ENCODE data around the gene EGR4. TPM values are rescaled to one million over a fixed set of nuclear protein-coding genes. Genes with fewer than 3 reads are reported as not detected.

EGR4 gene
- total RNA-seq, 2 experiments from 2014 or later = 0.14 to 0.17 TPM

- Mint-ChIP-seq H3K27ac (no peak overlapping the region), H3K27me3 (peaks cover 63% of the 10 kb centered on the region), H3K9me3 (no peaks in the 10 kb centered on the region), H3K4me3 (peak overlapping the region; percentile 62), H3K4me1 (ENCODE audit: low read depth) (peaks cover 30% of the 10 kb centered on the region), H3K36me3 (ENCODE audit: low read depth) (no peaks in the 10 kb centered on the region)
- ChIA-PET CTCF (interaction anchor here (0.6 to 3.0 kb wide), 6 partner anchors 44 to 113 kb away, joined by 3 to 14 read pairs (median 5); partner anchors contain the start of genes CCT7 and PRADC1), POLR2A (interaction anchor here (0.8 to 4.9 kb wide), 6 partner anchors 10 to 95 kb away, joined by 3 to 46 read pairs (median 3); partner anchors contain the start of genes ALMS1, CCT7 and PRADC1)
- Histone ChIP-seq H3K36me3 (ENCODE audit: insufficient read depth, low read length) (no peaks in the 10 kb centered on the region), H3K27ac (ENCODE audit: low read depth in 1 of 2, low read length in 2 of 2) (no peak overlapping the region), H3K4me1 (ENCODE audit: insufficient read depth, low read length) (peaks cover 33% of the 10 kb centered on the region), H3K4me3 (ENCODE audit: low read length) (no peak overlapping the region), H3K9me3 (ENCODE audit: control insufficient read depth in 1 of 2, insufficient read depth in 1 of 2, low read length in 2 of 2) (peaks cover 4 to 21% of the 10 kb centered on the region in 2 experiments), H3K27me3 (ENCODE audit: control insufficient read depth in 1 of 2, insufficient read depth in 2 of 2, low read length in 2 of 2) (peaks cover 36 to 48% of the 10 kb centered on the region in 2 experiments)
- ATAC-seq (ENCODE audit: poor library complexity) = no peak
- peak; percentile 62 for TF ChIP-seq CTCF (IDR thresholded peaks at IDR 0.05)
- intact Hi-C loops (cut with DNase I, micrococcal nuclease) = loop anchor here in 1 of 2 experiments (2.0 to 5.0 kb wide), 4 partner anchors 21 to 97 kb away; partner anchors contain the start of genes ALMS1, CCT7, PRADC1 and SMYD5
- peak in 10 of 14 experiments; percentile 26 to 69 (median 40) for DNase-seq
These were observed 3.1 kb downstream of the EGR4 start for GRCh38 chr2:73290049-73290839.

GRCh38 chr2:73289304-73289703, 4.0 kb downstream of the EGR4 start:
- POLR2A ChIA-PET = interaction anchor here (4.9 kb wide), 1 partner anchor 55 kb away, joined by 46 read pairs; the partner anchor contains the start of genes CCT7 and PRADC1

More at GRCh38 chr2:73289304-73289703, 4.0 kb downstream of the EGR4 start:
- Histone ChIP-seq H3K4me3 (ENCODE audit: low read length) (no peak overlapping the region), H3K27ac (ENCODE audit: low read depth in 1 of 2, low read length in 2 of 2) (no peak overlapping the region), H3K36me3 (ENCODE audit: insufficient read depth, low read length) (no peaks in the 10 kb centered on the region), H3K27me3 (ENCODE audit: control insufficient read depth in 1 of 2, insufficient read depth in 2 of 2, low read length in 2 of 2) (peaks cover 26 to 39% of the 10 kb centered on the region in 2 experiments), H3K9me3 (ENCODE audit: control insufficient read depth in 1 of 2, insufficient read depth in 1 of 2, low read length in 2 of 2) (peaks cover 1 to 21% of the 10 kb centered on the region in 2 experiments), H3K4me1 (ENCODE audit: insufficient read depth, low read length) (peaks cover 42% of the 10 kb centered on the region)
- Mint-ChIP-seq H3K9me3 (no peaks in the 10 kb centered on the region), H3K36me3 (ENCODE audit: low read depth) (no peaks in the 10 kb centered on the region), H3K27me3 (peaks cover 54% of the 10 kb centered on the region), H3K4me3 (no peak overlapping the region), H3K4me1 (ENCODE audit: low read depth) (peaks cover 34% of the 10 kb centered on the region), H3K27ac (no peak overlapping the region)
- no peak for DNase-seq
- TF ChIP-seq CTCF (IDR thresholded peaks at IDR 0.05) = no peak
- no peak for ATAC-seq (ENCODE audit: poor library complexity)
- CTCF ChIA-PET = interaction anchor here (3.0 kb wide), 1 partner anchor 55 kb away, joined by 14 read pairs; the partner anchor contains the start of genes CCT7 and PRADC1
- intact Hi-C loops (cut with DNase I, micrococcal nuclease) = loop anchor here in 1 of 2 experiments (10.0 kb wide), 3 partner anchors 445 to 1665 kb away; partner anchors contain the start of genes EXOC6B, POLE4 and TPRKB
